ENCODE measurements around the gene ARHGAP10.

The ARHGAP10 gene

DNA sequence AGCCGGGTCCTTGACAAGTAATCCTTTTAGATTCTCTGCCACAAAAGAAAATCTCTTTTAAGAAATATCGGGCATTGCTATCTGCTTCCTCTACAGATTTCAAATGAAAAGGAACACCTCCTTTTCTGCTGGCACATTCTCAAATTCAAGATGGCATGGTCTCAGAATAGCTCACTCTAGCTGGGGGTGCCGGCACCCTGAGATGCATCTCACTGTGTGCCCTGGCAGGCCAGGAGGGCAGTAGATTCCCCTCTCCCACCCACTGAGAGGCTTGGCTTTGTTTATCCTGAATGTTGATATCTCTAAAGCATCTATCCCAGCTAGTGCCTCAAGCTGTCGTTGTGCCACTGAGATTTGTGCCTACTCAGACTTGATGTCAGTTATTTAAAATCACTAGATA is 319.5 kb downstream of the ARHGAP10 start:
- DNase-seq: no peak

DNA sequence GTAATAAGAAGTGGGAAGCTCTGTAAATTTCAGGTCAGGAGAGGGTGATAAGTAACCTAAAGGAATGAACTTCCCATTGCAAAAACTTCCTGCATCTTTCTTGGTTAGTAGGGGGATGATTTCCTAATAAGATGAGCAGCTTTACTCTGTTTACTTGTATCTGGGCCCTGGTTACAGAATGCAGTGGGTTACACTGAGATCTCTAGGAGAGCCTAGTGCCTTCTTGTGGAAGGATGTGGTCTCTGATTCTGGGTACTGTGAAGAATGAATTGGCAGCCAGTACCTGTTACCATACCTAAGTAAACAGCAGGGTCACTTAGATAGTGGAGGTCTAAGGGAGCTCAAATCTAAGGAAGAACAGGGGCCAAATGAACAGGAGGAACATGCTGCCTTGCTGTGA is 320.6 kb downstream of the ARHGAP10 start:
- DNase-seq: no peak

DNA sequence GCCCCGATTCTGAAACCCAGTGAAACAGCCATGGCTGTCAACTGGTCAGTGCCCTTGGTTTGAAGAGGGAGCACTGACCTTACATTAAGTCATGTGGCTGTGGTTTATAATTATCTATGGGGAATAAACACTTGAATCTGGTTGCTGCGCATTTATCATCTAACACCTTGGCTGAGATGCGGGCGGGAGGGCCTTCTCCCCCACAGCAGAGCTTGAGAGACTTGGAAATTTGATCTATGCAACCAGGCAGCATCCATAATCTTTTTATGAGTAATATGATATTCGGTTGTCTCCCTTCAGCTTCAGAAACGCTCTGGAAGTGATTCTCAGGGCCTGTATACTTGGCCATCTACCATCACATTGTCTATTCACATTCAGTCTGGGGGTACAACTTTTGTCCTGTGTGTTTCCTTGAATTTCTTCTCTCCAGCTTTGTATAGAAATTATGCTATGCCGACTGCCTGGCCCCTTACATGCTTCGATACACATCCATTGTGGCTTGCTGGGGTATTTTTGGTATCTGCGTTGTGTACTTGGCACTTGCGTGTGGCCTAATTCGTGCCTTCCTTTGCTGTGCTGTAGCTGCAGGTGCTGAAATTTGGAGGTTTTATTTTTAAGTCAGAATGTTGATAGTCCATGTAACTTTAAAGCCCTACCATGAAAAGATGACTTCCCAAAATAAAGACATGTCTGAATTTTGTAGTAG is 321.6 kb downstream of the ARHGAP10 start:
- no peak for DNase-seq

DNA sequence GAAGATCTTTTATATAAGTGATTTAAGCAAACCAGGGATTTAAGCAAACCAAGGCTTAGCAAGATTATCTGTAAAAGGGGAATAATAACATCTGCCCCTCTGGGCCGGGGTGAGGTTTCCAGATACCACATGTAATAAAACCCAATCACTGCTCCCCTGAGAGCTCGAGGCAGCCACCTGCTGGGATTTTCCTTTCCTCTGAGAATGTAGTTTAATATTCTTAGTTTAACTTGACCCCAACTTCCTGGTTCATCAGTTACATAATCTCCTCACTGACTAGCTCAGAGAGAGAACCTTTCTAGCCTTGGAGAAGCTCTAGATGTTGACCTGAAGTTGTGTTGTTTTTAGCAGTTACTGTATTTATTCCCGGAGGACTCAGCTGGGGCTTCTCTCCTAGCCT is 322.4 kb downstream of the ARHGAP10 start:
- DNase-seq: no peak

DNA sequence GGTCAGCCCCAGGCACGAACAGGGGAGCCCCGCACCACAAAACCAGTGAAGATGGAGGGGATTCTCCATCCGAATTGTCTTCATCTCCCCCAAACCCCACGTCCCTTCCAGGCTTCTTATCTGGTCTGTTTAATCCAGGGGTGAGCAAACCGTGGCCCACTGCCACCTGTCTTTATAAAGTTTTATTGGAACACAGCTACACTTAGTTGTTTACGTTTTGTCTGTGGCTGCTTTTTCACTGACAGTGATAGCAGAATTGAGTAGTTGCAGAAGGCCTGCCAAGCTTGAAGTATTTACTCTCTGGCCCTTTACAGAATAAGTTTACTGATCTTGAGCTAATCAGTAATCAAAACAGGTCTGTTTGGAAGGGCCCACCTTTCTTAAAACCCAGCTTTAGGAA is 324.0 kb downstream of the ARHGAP10 start:
- DNase-seq: no peak

DNA sequence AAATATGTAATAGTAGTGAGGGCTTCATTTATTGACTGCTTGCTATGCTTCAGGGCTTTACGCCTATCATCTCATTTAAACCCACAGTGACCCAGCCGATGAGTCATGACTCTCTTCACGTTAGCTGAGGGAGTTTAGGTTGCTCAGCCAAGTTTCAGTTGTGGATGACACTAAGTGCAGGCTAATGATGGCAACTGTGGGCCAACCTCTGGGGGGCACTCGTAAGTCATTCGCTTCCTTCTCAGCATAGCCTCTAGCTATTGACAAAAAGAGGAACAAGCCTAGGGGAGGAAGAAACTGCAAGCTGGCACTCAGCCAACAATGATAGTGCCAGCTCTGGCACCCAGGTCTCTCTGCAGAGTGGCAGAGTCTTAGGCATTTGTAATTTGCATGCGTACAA is 325.0 kb downstream of the ARHGAP10 start:
- no peak for DNase-seq

DNA sequence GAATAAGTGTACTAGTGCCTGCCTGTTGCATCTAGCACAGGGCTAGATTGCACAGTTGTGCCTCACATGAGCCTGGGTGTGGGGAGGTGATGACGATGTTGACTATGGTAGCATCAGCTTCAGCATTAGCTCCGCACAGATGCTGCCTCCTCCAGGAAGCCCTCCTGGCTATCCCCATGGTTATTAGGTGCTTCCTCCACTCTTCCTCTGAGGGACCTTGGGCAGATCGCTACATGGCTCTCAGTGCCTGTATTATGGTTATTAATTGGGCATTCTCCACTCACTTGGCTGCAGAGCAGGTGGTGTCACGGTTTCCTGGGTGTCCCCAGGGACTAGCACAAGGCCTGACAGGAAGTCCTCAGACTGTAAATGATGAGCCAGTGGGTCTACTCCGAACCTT is 325.6 kb downstream of the ARHGAP10 start:
- DNase-seq: no peak

DNA sequence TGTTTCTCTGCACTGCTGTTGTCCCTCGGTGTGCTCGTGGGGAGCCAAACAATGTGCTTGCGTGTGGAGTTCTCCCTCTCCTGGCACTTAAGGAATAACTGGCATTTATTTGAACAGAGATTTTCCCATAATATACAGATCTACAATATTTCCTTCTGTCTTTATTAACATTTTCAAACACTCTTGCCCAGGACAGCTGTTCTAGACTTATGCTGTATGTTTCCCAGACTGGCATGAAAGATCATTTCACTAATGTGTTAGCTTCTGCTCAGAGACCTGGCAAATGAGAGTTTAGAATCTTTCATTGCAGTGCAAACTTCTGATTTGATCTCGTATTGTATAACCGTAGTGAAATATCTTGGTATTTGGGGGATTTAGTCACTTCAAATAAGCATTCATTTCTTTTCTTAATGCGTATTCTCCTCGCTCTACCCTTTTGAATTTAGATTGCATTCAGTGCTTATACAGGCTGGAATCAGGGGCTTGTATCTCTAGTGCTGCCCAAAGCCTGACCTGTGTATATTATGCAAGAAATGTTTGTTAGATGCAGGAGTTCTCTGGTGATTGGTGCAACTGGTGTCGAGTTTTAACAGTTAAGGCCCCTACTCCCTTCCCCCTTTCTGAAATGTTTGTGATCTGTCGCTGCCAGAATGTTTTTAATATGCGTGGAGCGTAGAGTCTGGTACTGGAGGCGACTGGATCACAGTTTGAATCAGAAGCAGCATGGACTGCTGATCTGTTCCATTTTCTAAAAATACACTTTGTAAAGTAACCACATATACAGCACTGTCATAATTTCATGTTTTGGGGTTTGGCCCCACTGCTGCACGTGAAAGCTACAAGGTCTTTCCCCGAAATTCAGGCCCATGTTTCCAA is 326.3 kb downstream of the ARHGAP10 start:
- DNase-seq: no peak

DNA sequence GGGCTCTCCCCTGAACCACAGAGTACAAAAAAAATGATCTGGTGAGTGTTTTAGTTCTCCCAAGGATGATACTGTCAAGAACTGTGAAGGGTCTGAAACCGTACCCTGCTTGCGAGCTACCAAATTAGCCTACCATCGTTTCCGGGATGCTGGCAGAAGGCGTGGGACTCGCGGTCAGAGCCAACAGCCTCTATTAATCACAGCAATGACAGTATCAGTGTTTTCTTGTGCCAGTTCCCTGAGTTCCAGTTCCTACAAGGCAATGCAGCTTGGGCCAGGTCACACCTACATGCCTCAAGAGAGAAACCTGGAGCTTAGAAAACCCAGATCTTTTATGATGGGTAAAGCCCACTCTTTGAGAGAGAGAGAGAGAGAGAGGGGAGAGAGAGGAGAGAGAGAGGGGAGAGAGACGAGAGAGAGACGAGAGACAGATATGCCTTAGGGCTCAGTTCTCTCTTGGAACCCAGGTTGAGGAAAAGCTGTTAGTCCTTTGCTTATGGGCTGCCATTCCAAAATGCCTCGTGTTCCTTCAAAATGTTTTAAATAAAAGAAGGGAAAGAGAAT is 327.8 kb downstream of the ARHGAP10 start:
- no peak for DNase-seq

DNA sequence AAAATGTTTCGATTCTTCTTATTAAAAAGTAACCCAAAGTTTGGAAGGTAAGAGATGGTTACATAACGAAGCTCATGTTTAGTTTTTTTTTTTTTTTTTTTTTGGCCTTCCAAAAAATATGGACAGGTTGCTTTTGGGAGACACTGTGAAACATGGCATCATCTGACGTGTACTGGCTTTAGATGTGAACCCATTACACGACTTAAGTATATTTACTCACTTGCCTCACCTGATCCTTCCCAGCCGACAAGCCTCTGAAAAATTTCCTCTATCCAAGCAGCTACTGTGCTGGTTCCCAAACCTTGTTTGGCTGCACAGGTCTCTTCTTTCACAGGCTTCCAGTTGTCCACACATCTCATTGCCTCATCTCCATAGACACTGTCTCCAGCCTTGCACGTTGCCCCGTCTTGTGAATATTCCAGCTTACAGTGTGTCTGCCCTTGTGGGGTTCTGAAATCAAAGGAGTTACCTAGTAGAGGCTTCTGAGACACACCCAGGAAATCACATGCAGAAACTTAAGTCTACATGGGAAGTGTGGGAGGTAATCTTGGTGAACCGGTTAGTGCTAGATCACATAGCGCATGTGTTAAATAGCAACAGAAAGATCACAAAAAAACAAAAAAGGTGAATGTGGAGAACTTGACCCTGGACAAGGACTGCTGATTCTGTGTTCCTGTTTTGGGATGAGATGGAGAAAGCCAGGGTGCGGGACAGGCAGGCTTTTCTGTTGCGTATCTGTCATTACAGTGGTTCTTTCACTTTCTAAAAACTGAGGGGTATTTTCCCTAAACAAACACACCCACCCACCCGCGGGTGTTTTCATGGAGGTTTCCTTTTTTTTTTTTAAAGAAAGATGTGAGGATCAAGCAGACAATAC is 328.6 kb downstream of the ARHGAP10 start:
- DNase-seq: no peak

DNA sequence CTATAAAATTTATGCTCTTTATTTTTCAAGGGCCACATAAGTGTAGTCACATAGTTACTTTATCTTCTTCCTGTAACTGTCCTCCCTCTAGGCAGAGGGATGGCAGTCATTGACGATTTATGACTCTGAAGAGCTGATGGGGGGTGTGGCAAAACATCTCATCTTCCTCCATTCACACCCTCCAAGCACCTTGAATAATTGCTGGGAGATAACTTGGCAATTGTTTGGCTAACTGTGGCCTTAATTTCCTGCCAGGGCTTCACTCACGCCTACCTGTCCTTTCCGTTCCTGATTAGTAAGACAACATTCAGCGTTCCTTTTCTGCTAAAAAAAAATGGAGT is 329.2 kb downstream of the ARHGAP10 start:
- no peak for DNase-seq

DNA sequence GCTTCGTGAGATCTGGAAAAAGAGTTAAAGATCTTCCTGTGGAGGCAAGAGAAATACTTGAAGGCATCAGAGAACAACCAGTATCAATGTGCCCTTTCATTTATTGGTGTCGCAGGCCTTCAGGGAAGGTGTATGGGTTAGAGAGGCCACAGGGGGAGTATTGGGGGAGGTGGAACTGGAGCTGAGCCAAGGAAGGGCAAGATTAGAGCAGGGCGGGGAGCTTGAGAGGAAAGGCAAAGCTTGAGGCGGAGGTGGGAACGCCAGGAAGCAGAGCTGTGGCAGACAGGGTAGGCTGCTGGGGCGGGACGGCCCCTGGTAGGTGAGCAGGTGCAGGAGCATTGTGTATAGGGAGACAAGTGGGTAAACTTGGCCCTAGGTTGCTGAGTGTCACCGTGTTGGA is 329.9 kb downstream of the ARHGAP10 start:
- DNase-seq: no peak

DNA sequence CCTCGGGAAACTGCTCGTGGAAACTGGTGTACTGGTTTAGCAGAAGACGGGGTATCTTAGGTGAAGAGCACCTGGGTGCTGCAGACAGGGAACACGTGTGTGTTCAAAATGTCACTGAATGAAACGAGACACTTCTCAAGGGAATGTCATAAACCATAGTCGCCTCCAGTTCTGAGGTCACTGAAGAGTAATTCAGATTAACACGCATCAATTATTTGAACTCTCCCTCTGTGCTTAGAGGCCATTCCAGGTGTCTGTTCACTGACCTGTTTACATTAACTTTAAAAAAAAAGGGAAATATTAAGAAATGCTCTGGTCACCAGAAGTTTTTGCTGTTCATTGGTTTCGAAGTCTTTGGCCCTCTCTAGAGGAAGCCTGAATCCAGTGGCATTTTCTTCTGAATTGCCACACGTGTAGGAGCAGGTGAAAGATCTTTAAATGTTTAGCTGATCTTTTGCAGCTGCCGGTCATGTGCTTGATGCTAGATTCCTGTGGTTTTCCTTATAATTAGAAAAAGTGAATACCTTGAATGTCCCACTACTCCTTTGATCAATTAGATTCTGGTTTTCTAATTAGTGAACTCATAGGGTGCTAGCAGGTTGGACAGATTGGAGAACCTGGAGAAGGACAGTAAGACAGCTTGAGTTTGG is 330.5 kb downstream of the ARHGAP10 start:
- no peak for DNase-seq

DNA sequence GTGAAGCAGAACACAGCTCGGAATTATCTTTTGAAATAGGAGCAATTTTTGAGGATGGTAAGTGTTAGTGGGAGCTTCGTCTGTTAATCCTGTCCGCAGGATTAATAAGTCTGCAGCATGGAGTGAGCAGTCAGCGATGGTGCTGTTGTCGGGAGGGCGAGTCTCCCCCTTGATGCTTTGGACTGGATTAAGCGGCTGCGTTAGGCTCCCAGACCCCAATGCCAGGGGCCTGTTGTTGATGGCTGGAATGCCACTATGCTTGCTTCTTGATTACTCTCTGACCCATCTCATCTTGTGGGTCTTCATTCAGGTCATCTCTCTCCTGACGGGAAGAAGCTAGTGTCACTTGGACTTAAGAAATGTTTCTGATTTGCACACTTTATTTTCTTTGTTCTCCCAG is 332.6 kb downstream of the ARHGAP10 start:
- no peak for DNase-seq

DNA sequence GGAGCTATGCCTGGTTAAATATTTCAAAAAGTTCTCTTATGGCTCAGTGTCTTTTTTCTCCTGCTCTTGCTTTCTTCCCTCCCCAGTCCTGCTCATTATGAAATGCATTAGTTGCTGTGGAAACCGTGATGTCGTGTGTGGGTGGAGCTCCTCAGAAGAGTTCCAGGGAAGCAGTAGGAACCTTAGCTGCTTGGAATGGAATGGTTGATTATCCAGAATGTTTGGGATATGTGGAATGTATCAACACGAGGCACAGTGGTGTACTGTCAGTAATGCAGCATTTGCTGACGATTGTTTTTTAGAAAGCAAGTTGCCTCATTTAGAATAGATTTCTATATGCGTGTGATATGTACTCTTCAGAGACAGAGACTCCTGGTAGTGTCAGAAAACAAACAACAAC is 333.2 kb downstream of the ARHGAP10 start:
- no peak for DNase-seq

DNA sequence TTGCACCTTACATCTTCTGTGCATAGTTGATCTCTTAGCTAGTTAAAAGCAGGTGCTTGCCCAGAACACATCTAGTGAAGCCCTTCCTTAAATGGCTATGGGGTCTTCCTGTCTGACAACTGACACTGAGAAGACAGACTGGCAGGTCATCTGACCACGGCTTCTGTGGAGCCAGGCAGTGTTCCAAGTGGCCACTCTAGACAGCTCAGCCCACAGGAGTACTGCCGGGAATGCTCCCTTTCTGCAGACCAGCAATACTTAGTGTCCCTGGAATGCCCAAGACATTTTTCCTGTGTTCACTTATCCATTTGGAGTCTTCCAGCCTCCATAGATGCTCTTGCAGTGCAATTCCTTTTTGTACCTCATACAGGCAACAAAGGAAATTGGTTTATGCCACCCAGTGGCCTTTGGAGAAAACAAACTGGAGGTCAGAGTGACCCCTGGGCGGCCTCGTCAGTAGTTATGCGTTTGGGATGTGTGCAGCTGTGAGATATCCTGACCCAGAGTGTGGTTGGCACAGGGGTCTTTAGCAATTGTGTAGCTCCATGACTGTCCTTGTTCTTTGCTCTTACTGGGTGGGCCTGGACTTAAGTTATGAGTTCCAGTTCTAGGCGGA is 335.5 kb downstream of the ARHGAP10 start:
- DNase-seq: no peak

DNA sequence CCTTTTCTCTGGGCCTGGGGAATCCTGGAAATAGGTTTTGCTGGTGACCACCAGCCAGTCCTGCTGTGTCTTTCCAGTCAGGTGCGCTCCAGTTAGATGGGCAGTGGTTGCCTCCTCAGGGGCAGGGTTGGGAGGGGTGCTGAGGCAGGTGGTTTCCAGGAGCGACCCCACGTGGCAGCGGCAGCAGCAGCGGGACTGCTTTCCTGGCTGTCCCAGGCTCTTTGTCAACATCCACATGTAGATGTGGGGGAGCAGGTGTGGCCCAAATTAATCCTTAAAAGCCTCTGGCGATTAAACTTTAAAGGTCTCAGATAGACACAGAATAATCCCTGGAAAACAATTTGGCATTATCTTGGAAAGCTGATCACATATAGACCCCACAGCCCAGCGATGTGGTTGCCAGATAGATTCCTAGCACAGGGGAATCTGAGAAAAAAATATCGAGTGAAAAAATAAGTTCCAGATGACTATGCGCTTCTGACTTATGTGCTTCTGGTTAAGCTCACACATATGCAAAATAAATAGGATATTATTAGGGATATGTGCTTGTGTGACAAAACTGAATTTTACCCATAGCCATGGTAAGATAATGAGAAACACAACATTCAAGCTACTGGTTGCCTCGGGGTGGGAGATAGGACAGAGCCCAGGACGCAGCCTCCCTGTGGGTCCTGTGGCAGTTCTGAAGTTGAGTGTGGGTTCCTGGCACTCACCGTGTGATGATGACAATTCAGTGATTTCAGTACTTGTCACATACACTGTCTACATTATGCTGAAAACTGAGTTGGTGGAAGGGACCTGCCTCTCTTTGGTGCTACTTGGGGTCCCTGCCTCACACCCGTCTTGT is 336.4 kb downstream of the ARHGAP10 start:
- no peak for DNase-seq

DNA sequence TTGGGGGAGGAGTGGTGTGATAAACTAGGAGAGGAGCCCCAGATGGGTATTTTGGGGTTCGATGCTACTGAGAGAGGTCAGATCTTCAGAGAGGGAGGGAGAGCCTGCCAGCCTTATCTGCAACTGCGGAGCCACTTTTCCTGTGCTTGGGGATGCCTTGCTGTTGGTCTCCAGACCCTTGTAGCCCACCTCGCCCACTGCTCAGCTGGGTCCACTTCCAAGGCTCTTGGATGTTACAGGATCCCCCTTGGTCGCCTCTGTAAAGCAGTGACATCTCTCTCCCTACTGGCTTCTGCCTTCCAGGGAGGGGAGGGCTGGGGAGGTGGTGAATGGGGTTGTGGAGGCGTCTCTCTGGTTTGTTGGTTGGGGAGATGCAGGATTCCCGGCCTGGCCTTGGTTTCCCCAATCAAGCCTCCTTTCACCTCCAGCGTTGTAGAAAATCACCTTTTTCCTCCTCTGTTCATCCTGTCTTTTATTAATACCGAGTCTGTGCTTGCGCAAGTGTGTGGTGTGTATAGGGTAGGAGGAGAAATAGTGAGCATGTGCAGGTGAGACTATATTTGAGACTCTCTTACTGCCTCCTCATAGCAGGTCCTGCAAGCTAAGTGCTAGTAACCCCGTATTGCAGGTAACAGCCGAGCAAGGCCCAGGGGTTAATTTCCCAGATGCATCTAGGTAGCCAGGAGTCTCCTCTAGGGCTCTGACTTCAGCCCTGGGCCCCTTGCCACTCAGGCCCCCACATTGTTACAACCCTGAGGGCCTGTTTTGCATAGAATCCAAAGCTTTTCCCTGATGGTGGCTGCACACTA is 337.4 kb downstream of the ARHGAP10 start:
- DNase-seq: no peak

DNA sequence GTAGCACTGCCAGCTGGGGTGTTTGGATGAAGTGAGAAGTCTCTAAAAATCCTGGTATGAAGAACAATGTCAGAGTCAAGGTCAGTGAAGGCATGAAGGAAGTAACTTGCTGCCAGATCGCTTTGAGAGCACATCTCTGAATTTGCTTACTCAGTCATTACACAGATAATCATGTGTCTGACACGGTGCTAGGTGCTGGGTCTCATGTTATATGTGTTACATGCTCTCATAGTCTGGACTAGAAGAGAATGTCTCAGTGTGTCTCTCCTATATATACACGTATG is 337.9 kb downstream of the ARHGAP10 start:
- no peak for DNase-seq

DNA sequence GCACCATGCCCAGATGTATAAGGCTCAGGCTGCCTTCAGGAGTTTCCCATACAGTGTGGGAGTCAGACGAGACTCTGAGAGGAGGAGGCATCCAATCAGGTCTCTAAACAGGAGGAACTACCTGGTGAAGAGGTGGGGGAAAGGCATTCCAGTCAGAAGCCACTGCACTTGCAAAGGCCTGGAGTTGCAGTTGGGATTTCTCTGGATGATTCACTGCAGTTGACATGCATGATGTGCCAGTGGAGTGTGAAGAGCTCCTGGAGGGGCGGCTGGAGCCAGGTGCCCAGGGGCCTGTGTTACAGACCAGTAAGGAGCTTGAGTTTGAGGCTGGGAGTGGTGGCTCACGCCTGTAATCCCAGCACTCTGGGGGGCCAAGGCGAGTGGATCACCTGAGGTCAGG is 339.1 kb downstream of the ARHGAP10 start:
- DNase-seq: no peak

DNA sequence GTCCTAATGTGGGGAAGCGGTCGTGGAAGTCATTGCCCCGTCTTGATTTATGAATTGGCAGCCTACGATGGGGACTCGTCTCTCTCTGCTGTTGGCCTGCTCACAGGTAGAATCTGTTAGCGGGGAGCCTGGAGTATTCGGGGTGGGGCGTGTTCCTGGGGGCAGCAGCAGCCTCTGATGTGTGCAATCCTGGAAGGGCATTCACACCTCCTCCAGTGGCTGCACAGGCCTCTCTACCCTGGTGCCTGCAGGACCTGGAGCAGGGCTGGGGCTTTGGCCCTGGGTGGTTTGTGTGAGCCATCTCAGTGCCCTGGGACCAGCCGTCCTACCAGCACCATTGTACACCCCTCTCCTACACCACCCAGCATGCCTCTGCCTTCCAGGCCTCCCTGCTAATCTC is 340.9 kb downstream of the ARHGAP10 start:
- no peak for DNase-seq
